GM18858 (cell line): ENCODE measurements around the gene KMT2E.

Source experiments
- ATAC-seq: cut with Tn5 transposase; IDR thresholded peaks from one replicate; pipeline ENCODE4 v1.9.1; 2021; ENCODE audit not compliant: unreplicated experiment

The KMT2E gene

DNA sequence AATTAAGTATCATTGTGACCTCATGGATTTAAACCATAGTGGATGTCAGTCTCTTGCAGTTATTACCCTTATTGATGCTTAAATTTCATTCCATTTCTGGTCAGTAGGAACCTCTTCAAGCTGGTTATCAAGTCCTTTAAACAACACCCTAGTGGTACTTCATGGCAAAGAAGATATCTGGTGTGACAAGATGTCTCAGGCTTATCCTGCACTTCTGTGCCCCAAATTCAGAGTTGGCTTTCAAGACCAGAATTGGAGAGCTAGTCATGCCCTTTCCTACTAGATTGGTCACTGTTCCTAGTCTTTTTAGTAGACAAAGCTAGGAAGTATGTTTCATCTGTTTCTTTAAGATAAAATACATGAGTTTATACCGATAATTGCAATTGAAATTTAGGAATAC lies 54.9 kb downstream of the KMT2E start:
- no peak for ATAC-seq

DNA sequence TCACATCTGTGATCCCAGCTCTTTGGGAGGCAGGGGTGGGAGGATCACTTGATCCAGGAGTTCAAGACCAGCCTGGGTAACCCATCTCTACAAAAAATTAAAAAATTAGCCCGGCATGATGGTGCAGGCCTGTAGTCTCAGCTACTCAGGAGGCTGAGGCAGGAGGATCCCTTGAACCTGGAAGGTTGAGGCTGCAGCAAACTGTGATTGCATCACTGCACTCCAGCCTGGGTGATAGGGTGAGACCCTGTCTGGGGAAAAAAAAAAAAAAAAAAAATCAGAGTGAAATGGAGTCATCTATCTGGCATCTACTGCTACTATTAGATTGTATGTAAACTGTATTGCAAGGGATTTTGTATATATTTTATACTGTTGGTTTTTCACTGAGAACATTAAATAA lies 59.1 kb downstream of the KMT2E start:
- no peak for ATAC-seq

DNA sequence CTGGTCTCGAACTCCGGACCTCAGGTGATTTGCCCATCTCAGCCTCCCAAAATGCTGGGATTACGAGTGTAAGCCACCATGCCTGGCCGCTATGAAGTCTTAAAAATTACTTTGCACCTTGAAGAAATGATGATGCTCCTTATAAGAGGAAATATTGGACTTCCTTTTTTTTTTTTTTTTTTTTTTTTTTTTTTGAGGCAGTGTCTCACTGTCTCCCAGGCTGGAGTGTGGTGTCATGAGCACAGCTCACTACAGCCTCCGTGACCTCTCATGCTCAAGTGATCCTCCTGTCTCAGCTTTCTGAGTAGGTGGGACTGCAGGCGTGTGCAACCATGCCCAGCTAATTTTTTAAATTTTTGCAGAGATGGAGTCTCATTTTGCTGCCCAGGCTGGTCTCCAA lies 65.3 kb downstream of the KMT2E start:
- ATAC-seq: no peak

DNA sequence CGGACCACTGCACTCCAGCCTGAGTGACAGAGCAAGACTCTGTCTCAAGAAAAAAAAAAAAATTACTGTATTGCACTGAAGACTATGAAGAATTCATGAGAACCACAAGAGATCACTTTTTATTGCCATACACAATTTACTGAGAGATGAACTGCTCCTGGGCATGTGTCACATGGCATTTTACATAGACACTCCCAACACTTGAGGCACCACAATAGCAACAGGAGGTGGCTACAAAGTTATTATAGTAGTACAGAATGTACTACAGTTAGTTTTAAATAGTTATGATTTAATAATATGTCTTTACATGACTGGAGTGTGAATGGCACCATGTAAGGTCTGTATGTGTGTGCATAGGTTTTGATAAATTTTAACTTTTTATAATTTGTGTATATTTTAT lies 70.6 kb downstream of the KMT2E start:
- ATAC-seq: no peak

DNA sequence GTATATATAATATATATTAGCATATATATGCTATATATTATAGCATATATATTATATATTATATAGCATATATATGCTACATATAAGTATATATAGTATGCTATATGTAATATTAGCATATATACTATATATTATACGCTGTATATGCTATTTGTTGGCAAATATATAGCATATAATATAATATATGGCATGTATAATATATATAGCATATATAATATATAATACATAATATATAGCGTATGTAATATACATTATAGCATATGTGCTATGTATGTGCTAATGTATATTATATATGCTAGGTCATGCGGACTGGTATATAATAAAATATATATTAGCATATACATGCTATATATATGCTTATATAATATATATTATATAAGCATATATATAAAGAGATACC lies 72.8 kb downstream of the KMT2E start:
- no peak for ATAC-seq

DNA sequence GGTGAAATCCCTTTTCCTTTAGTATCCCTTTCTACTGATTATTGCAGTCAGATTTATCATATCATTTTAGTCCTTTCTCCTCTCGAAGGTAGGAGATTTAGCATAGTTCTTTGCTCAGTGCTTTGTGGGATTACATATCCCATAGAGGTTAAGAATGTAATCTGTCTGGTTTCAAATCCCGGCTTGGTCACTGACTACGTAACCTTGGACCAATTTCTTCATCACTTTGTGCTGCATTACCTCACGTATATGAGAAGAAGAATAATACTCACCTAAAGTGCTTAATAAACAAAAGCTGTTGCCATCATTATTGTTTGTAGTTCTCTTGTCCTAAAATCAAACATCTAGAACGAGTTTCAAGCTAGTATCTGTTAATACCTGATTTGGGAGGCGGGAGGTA lies 74.0 kb downstream of the KMT2E start:
- ATAC-seq: no peak

DNA sequence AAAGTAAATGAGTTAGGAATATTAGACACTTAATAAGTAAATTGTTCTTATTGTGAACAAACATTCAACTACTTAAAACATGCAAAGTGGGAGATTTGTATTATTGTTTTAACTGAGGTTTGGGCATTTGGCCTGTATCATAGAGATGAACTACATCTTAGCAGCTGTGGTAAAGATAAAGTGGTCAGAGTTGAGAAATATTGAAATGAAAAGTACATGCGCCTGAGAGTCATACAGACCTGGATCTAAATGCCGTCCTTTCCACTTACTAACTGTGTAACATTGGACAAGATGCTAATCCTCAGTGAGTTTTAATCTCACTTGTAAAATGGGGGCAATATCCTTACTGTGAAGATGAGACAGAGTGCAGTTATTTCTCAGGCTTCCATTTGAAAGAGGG lies 74.5 kb downstream of the KMT2E start:
- no peak for ATAC-seq

DNA sequence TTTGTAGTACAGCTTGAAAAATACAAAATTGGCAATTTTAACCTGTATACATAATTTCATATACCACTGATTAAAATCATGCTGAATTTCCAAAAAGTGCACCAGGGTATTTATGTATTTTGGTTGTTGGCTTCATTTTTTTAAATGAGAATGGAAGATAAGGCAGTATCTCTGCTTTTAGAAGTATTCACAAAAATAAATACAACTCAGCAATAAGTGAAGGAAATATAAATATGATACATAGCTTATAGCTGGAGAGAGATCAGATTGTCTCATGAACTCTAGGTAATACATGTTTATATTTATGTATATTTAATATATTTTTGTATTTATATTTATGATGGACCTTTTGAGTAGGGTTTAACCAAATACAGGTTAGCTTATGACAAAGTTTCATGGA lies 81.0 kb downstream of the KMT2E start:
- no peak for ATAC-seq

DNA sequence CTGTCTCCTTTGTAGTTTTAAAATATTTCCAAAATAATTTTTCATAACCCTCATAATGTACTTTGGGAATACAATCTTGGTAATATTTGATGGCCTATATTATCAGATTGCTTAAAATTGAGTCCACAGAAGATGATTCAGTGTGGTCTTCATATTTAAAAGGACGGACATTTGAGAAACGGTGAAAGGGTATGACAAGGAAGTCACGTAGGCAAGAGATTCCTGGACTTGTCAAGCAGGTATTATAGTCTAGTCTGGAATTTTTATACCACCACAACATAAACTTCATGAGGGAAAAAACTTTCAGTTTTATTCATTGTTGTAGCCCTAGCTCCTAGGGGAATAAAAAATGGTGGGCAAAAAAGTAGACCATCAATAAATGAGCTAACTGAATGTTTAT lies 82.3 kb downstream of the KMT2E start:
- ATAC-seq: no peak

DNA sequence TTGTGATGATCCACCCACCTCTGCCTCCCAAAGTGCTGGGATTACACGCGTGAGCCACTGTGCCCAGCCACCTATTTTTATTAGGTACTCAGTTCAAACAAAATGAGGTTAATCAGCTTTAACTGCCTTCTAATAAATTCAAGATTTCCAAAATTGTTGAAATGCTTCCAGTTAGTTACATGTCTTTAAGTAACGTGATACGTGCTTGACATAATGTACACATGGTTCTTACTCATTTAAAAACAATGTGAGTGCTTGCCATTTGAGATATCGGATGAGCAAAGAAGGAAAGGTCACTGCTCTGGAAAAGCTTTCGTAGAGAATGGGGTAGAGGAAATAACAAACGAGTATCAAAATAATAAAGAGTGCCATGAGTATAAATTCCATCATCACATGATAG lies 83.6 kb downstream of the KMT2E start:
- no peak for ATAC-seq

DNA sequence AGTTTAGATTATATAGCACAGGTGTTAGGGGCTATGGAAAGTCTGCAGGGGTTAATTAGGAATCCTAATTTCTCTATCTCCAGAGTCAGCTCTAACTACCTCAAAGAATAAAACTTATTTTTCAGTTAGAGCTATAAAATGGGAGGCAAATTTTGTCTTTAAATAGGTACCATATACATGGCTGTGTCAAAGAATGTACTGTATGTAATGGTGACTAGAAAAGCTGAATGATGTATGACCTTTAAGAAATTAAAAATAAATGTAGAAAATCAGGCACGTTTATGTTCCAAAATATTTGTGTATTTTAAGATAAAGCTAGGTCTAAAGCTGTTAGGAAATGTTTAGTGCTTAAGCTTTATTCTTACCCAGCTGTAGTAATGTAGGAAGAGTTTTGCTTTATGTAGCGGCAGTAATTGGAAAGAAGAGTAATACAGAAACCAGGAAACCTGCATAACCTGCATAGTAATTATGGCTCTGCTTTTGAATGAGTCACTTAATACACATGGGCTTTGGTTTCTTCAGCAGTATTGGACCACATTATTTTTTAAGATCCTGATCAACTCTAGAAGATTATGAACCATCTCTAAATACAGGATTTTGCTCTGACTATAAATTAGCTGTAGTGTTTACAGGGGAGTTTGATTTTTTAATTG lies 85.0 kb downstream of the KMT2E start:
- peak; percentile 75 for ATAC-seq

DNA sequence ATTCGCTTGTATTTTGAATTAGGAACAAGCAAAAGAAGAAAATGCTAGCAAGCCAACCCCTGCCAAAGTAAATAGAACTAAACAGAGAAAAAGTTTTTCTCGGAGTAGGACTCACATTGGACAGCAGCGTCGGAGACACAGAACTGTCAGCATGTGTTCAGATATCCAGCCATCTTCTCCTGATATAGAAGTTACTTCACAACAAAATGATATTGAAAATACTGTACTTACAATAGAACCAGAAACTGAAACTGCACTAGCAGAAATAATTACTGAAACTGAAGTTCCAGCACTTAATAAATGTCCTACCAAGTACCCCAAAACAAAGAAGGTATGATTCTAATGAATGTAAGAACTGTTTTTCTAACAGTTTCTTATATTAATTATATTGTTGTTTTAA lies 87.9 kb downstream of the KMT2E start:
- ATAC-seq: peak; percentile 36

DNA sequence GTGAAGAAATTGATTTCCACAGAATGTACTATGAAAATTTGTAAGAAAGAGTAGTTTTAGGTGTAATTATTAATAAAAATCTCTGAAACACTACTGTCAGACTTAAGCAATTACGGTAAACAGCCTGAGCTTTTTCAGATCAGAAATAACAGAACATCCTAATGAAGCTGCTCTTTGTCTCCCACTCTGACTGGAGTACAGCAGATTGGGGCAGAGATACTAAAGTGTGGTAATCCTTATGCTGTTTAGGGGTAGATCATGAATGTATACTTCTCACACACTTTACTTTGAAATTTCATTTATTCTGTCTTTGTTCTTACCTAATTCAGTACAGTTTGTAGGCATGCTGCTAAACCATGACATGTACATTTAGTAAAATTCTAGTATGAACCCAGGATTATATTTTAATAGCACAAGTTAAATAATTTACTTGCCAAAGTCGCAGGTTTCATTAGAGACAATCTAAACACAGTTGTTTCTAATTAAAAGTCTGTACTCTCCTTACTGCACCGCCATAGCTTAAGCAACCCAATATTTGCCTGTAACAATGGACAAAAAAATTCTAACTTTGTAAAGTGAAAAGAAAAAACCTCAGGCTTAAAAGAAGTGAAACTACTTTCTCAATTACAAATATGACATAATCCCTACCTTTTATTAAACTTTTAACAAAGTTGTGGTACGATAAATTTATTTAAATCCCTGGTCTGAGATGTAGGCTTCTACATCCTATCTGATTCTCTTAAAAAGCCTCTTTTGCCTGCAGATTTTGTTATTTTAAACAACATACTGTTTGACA lies 88.8 kb downstream of the KMT2E start:
- ATAC-seq: no peak

DNA sequence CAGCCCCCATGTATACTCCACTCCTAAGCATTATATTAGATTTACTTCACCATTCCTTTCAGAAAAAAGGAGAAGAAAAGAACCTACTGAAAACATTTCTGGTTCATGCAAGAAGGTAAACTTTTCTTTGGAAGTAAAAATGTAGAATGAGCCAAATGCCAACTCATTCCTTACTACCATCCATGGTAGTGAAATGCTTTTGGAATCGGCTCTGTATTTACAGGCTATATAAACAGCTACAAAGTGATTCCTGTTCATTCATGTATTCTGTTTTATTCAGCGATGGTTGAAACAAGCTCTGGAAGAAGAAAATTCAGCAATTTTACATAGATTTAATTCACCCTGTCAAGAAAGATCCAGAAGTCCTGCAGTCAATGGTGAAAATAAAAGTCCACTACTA lies 91.6 kb downstream of the KMT2E start:
- ATAC-seq: no peak

DNA sequence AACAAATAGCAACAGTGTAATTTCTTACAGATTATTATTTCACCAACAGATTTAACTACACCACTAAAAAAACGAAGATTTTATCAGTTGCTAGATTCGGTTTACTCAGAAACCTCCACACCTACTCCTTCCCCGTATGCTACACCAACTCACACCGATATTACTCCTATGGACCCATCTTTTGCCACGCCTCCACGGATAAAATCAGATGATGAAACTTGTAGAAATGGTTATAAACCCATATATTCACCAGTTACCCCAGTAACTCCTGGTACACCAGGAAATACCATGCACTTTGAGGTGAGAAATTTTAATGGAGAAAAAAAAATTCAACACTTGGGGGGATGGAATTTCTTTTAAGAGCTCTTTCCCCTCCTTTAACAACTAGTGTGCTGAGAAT lies 92.5 kb downstream of the KMT2E start:
- ATAC-seq: no peak

DNA sequence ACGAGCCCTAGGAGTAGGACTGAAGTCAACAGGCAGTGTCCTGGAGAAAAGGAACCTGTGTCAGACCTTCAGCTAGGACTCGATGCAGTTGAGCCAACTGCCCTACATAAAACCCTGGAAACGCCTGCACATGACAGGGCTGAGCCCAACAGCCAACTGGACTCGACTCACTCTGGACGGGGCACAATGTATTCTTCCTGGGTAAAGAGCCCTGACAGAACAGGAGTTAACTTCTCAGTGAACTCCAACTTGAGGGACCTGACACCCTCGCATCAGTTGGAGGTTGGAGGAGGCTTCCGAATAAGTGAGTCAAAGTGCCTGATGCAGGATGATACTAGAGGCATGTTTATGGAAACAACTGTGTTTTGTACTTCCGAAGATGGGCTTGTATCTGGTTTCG lies 93.5 kb downstream of the KMT2E start:
- ATAC-seq: no peak

DNA sequence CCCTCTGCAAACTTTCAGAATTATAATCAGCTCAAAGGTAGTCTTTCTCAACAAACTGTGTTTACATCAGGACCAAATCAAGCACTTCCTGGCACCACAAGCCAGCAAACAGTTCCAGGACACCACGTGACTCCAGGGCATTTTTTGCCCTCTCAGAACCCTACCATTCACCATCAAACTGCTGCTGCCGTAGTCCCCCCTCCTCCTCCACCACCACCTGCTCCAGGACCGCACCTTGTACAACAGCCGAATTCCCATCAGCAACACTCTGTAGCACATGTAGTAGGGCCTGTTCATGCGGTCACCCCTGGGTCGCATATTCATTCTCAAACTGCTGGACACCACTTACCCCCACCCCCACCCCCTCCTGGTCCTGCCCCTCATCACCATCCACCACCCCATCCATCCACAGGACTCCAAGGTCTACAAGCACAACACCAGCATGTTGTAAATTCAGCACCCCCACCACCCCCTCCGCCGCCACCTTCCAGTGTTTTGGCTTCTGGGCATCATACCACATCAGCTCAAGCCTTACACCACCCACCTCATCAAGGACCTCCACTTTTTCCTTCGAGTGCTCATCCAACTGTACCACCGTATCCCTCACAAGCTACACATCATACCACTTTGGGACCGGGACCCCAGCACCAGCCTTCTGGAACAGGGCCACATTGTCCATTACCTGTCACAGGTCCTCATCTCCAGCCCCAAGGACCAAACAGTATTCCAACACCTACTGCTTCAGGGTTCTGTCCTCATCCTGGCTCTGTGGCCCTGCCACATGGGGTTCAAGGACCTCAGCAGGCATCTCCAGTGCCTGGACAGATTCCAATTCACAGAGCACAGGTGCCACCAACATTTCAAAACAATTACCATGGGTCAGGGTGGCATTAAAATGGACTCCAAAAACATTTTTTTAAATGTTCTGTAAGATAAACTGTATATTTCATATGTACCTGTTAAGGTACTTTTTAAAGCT lies 98.7 kb downstream of the KMT2E start:
- ATAC-seq: no peak

DNA sequence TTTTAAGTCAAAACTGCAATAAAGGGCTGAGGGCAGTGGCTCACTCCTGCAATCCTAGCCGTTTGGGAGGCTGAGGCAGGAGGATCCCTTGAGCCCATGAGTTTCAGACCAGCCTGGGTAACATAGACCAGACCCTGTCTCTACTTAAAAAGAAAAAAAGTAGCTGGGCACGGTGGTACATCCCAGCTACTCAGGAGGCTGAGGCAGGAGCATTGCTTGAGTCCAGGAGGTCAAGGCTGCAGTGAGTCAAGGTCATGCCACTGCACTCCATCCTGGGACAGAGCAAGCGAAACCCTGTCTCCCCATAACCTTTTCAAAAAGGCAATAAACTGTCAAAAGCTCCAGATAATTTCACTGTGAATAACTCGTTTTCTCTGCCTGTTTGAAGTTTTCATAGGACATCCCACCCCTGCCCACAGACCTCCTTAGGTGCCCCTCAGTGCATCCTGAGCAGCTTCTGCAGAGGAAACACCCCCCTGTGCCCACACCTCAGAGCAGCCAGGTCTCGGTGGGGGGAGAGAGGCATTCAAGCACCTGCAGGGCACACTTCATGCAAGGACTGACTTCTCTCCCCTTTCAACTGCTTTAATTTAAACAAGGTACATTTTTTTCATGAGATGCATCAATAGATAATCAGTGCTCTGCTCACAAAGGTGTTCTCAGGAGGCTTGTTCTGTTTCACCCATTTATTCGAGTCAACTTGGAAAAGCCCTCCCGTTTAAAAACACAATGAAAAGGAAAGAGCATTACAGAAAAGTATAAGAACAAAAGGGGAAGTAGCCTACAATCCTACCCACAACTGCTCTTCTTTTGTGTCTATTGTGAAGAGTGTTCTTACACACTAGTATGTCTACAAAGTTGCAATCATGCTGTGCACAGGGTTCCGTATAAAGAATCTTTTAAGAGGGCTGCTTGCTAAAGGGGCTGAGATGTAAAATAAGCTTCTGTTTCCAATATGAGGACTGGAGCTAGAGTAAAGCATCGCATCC lies 104.9 kb downstream of the KMT2E start:
- no peak for ATAC-seq

DNA sequence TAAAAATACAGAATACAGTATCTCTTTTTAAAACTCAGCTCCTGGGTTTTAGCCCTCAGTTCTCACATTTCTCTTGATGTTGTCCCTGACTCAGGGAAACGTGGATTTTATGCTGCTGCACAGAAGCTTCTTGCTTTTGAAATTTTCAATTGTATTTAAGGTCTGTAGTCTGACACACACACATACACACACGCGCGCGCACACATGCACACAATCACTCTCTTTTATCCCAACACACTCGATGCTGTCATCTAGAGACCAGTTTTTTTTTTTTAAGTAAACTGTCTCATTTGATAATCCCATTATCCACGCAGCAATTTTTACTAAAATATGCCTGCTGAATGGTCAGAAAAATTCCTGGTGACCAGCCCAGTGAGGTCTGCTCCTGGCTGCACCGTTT lies 108.6 kb downstream of the KMT2E start:
- no peak for ATAC-seq

DNA sequence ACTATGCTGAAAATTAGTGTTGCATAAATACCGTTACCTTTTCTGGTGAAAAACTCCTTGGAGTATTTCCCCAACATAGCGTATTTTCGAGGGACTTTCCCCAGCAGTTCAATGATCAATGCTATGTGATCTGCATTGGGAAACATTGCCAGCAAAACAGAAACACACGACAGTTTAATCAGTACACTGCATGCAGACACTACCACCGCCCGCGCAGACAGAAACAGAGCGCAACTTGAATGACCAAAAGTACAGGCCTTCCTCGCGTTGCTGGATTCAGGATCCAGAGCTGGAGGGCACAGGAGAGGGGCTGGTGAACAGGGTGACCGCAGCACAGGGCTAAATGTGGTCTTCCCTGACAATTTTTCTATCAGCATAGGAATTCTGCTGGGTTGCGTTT lies 111.7 kb downstream of the KMT2E start:
- no peak for ATAC-seq
